HG03565 (cell line): ENCODE data around the gene ABAT.

ENCODE experiments used
- ATAC-seq: cut with Tn5 transposase; IDR thresholded peaks from one replicate; pipeline ENCODE4 v1.9.1; 2021; ENCODE audit warnings: mild to moderate bottlenecking, moderate library complexity; ENCODE audit not compliant: unreplicated experiment

The ABAT gene

GRCh38 chr16:8674413-8675022, at the start of gene ABAT:
Gene ABAT, plus strand, starts transcription at chr16:8674617. Its CDS starts 61,123 bp downstream, at chr16:8735740.
- peak; percentile 100 for ATAC-seq

- ATAC-seq: no peak
Measured at GRCh38 chr16:8625491-8626087, 48.8 kb upstream of the ABAT start.

- ATAC-seq: no peak
Measured at GRCh38 chr16:8626946-8627345, 47.5 kb upstream of the ABAT start.

- no peak for ATAC-seq
Measured at GRCh38 chr16:8627456-8627855, 47.0 kb upstream of the ABAT start.

- ATAC-seq: no peak
Measured at GRCh38 chr16:8628981-8629725, 45.3 kb upstream of the ABAT start.

GRCh38 chr16:8630255-8630953, 44.0 kb upstream of the ABAT start:
- ATAC-seq: no peak

DNA sequence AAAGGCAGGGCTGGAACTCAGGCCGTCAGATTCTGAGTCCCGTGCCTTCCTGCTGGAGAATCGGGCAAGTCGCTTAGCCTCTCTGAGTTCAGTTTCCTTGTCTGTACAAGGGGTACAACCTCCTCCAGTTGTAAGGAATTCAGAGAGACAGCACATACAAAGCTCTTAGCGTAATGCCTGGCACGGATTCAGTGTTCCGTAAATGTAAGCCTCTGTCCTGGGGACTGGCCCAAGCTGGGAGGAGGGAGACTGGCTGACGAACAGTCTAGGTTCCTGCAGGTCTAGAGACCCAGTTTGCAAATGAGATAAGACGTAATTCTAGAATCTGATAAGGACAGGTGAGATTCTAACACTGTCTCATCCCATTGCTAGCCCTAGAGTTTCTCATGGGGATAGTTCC, 43.0 kb upstream of the ABAT start:
- no peak for ATAC-seq

GRCh38 chr16:8631818-8632465, 42.5 kb upstream of the ABAT start:
- ATAC-seq: no peak

DNA sequence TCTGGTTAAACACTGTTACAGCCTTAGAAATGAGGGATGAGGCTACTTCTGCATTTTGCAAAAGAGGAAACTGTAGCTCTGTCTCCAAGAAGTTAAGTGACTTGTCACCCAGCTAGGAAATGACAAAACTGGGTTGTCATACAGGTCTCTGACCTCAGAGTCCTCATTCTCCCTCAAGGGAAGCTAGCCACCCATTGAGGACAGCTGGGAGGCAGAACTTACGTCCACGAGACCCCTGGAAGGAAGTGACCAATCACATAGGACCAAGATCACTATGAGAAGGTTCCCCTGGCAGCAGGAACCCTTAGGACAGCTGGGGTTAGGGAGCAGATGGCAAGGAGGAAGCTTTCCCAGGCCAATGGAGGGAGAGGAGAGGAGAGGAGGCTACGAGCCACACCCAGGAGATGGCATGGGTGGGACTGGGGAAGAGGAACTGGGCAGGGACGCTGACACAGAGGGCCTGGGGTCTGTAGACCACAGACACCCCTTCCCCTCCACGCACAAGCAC, 41.7 kb upstream of the ABAT start:
- no peak for ATAC-seq

- ATAC-seq: no peak
Measured at GRCh38 chr16:8634991-8635736, 39.3 kb upstream of the ABAT start.

- ATAC-seq: no peak
Measured at GRCh38 chr16:8639694-8640093, 34.7 kb upstream of the ABAT start.

DNA sequence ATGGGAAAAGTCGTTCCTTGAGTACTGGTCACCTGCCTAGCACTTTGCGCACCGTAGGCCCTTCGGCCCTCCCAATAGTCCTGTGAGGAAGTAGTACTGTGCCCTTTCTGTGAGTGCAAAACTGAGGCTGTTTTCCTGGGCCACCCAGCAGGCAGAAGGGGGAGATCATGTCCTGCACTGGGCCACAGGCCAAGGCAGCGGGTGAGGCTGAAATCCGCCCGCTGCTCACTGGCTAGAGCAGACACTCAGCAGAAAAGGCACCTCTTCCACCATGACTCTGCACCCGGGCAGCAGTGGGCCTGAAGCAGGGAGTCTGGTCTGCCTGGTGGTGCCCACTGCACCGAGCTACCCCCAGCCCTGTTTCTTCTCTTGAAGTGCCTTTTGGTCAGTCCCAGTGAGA, 32.7 kb upstream of the ABAT start:
- no peak for ATAC-seq

DNA sequence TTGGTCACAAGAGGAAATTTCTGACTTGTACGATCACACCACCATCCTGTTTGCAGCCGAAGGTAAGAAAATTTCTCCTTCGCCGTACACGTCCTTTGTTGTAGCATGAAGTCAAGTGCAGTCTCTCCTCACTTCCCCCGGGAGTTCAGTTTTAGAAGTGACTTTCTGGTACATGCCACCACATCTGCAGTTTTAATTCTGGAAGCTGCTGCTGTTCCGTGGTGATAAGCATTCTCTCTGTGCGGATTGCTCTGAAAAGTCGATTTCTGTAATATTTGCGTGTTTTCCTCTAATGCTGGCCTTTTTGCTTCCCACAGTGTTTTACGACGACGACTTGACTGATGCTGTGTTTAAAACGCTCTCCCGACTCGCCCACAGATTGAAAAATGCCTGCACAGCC, 32.3 kb upstream of the ABAT start:
- ATAC-seq: no peak

DNA sequence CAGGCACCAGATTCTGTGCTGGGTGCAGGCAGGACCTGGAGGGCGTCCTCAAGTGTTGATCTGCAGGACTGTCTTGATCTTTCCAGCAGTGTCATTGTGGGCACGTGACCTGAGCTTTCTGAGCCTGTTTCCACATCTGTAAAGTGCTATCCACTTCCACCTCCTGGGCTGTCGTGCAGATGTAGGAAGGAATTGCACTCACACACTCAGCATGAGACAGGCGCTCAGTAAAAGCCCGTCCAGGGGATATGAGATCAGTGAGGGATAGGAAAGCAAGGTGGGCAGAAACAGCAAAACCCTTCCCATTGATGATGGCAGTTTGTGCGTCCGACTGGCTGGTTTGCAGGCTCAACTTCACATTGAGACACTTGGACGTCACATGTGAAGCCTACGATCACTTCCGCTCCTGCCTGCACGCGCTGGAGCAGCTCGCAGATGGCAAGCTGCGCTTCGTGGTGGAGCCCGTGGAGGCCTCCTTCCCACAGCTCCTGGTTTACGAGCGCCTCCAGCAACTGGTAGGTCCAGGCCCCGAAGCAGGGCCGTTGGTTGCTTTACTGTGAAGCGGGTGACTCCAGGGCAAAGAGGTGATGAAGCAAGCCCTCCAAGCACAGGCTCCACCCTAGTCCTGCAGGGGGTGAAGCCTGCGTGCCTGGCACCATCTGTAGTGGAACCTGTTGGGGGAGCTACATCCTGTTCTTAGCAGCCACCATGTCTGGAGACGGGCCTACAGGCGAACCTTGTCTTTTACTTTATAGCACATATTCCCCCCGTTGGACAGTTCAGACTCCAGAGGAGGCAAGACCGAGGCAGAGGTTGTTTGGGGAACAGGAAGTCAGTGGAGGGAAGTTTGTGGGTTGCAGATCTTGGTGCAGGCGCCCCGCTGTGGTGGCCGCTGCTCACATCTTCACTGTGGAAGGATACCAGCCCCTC, 29.9 kb upstream of the ABAT start:
- ATAC-seq: no peak

DNA sequence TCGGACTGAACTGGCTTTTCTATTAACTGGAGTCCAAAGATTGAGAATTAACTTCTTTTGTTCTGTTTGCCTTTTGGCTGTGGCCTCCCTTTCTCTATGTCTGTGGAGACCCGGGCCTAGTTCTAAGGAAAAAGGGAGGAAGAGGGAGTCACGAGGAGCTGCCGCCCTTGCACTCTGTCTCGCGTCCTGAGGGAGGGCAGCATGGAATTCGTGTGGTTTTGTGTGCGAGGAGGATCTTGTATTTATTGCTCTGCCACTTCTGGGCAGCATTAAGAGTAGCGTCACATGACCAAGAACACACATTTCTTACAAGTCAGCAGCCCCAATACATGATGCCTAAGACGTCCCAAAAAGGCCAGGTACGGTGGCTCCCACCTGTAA, 29.3 kb upstream of the ABAT start:
- ATAC-seq: no peak

GRCh38 chr16:8645831-8646230, 28.6 kb upstream of the ABAT start:
- no peak for ATAC-seq

- no peak for ATAC-seq
Measured at GRCh38 chr16:8646326-8647053, 27.9 kb upstream of the ABAT start.

GRCh38 chr16:8647721-8648318, 26.6 kb upstream of the ABAT start:
- ATAC-seq: no peak
